K562 (cell line): ENCODE measurements around the gene LRP1B. TPM values are rescaled to one million over a fixed set of nuclear protein-coding genes. Genes with fewer than 3 reads are reported as not detected.

Source experiments
- ATAC-seq: fragments of 200-7000 bp; cut with Tn5 transposase; 3 replicates; pipeline ENCODE4 v1.9.1; 2020; ENCODE audit warnings: moderate library complexity
- BruUV-seq: library from RNA; stranded (reverse); fragments of 400-500 nt; replicated peaks from 2 replicates; lab custom pipeline; 2021; lab: Mats Ljungman, UMichigan
- CTCF ChIA-PET: fragments of 300-600 bp; formaldehyde crosslinking; extraction: SDS; loops from one replicate; lab custom pipeline; 2021; ENCODE audit warnings: low intra/inter-chr PET ratio; lab: Yijun Ruan, JAX
- POLR2A ChIA-PET: fragments of 300-600, 350-650 bp; sonication (Branson Sonifier 250); formaldehyde crosslinking; extraction: SDS; loops from one replicate; lab custom pipeline; 2021; ENCODE audit warnings: antibody characterized with exemption, inconsistent platforms; lab: Yijun Ruan, JAX
- DNase-seq, 4 experiments: peaks; one replicate each; pipeline versions ENCODE4 v3.0.0 to v3.0.0-alpha.2; 2011 to 2018; ENCODE audit warnings: low spot score in 3 of 4, mixed read lengths in 3 of 4; ENCODE audit errors: extremely low read depth in 1 of 4
- FAIRE-seq: peaks from 2 replicates; lab custom pipeline; 2011; peaks lifted over from hg19 to GRCh38; lab: Jason Lieb, UNC
- H2AFZ ChIP-seq: 2 replicates; pipeline ENCODE4 v1.6.0; 2011; ENCODE audit warnings: low read depth, low read length, control low read depth, inconsistent platforms
- H3K27ac ChIP-seq: fragments of 200-600 bp; 3 replicates; pipeline ENCODE4 v1.8.0; 2011; ENCODE audit warnings: low read depth, mild to moderate bottlenecking, control low read depth, inconsistent platforms, low read length, moderate library complexity, mixed read lengths; ENCODE audit errors: extremely low read depth
- H3K27me3 ChIP-seq, 2 experiments: fragments of 300-600 bp in 1 of 2; 2 replicates in 1 of 2; 3 replicates in 1 of 2; pipeline versions ENCODE4 v1.6.0 to v1.8.0; 2011; ENCODE audit warnings: inconsistent platforms in 2 of 2, low read length in 2 of 2, mild to moderate bottlenecking in 1 of 2, mixed read lengths in 1 of 2, moderate library complexity in 1 of 2; ENCODE audit not compliant: control insufficient read depth in 2 of 2, insufficient read depth in 2 of 2
- H3K36me3 ChIP-seq: fragments of 300-600 bp; 3 replicates; pipeline ENCODE4 v1.8.0; 2011; ENCODE audit warnings: mild to moderate bottlenecking, low read length, inconsistent platforms; ENCODE audit not compliant: control insufficient read depth, insufficient read depth
- H3K4me1 ChIP-seq, 2 experiments: fragments of 200-600 bp in 1 of 2; replicated peaks in 1 of 2; 2 replicates in 1 of 2; 3 replicates in 1 of 2; pipeline versions ENCODE4 v1.5.1 to v1.8.0; 2011; ENCODE audit warnings: inconsistent platforms in 2 of 2, low read length in 2 of 2, mild to moderate bottlenecking in 1 of 2, mixed read lengths in 1 of 2, moderate library complexity in 1 of 2; ENCODE audit not compliant: control insufficient read depth in 2 of 2, insufficient read depth in 2 of 2
- H3K4me2 ChIP-seq: 2 replicates; pipeline ENCODE4 v1.6.1; 2011; ENCODE audit warnings: low read length, control low read depth, inconsistent platforms, mixed read lengths; ENCODE audit not compliant: insufficient read depth
- H3K4me3 ChIP-seq: fragments of 200-600 bp; sonication (generic), shearing (Covaris generic); 2 replicates; pipeline ENCODE4 v1.5.1; 2016; ENCODE audit warnings: control low read depth, inconsistent platforms
- H3K79me2 ChIP-seq: fragments of 200-600 bp; 3 replicates; pipeline ENCODE4 v1.8.0; 2011; ENCODE audit warnings: low read length, inconsistent platforms; ENCODE audit not compliant: control insufficient read depth, insufficient read depth
- H3K9ac ChIP-seq, 2 experiments: 2 replicates each; pipeline versions ENCODE4 v1.6.0 to v1.6.1; 2011; ENCODE audit warnings: low read depth in 2 of 2, low read length in 2 of 2, control low read depth in 1 of 2, inconsistent platforms in 1 of 2, mild to moderate bottlenecking in 1 of 2, mixed read lengths in 1 of 2; ENCODE audit not compliant: insufficient read depth in 1 of 2
- H3K9me1 ChIP-seq: one replicate; pipeline ENCODE4 v1.6.0; 2011; ENCODE audit warnings: inconsistent platforms, mild to moderate bottlenecking, low read length, moderate library complexity; ENCODE audit not compliant: control insufficient read depth, insufficient read depth
- H3K9me3 ChIP-seq: replicated peaks from 2 replicates; pipeline ENCODE4 v1.5.1; 2011; ENCODE audit warnings: low read depth, low read length, inconsistent platforms; ENCODE audit not compliant: control insufficient read depth, insufficient read depth
- H4K20me1 ChIP-seq: replicated peaks from 2 replicates; pipeline ENCODE4 v1.6.1; 2011; ENCODE audit warnings: low read length, inconsistent platforms, mixed read lengths; ENCODE audit not compliant: control insufficient read depth, insufficient read depth
- CBFA2T3 ChIP-seq: fragments of 450-650 bp; IDR thresholded peaks from 2 replicates; pipeline ENCODE4 v1.6.1; 2017
- DDX20 ChIP-seq: fragments of 450-650 bp; IDR thresholded peaks from 2 replicates; pipeline ENCODE4 v1.6.1; 2016; ENCODE audit warnings: missing genetic modification characterization, low read depth, mild to moderate bottlenecking, missing compliant biosample characterization, moderate library complexity
- ETV1 ChIP-seq: fragments of 450-650 bp; conservative IDR thresholded peaks from 2 replicates; pipeline ENCODE4 v1.6.1; 2016; ENCODE audit warnings: missing genetic modification characterization, control low read depth, low read depth, missing compliant biosample characterization
- MCM2 ChIP-seq: fragments of 450-650 bp; IDR thresholded peaks from 2 replicates; pipeline ENCODE4 v1.6.1; 2017; ENCODE audit warnings: low read depth, mild to moderate bottlenecking
- NCOA1 ChIP-seq: fragments of 450-650 bp; IDR thresholded peaks from 2 replicates; pipeline ENCODE4 v1.6.1; 2016; ENCODE audit warnings: low read depth
- NEUROD1 ChIP-seq: fragments of 150-350 bp; IDR thresholded peaks from 2 replicates; pipeline ENCODE4 v1.6.1; 2014; ENCODE audit warnings: borderline replicate concordance, low read length, low read depth; ENCODE audit not compliant: partially characterized antibody
- NUFIP1 ChIP-seq: fragments of 450-650 bp; IDR thresholded peaks from 2 replicates; pipeline ENCODE4 v1.6.1; 2018; ENCODE audit not compliant: partially characterized antibody
- PTBP1 ChIP-seq: fragments of 200-400 bp; formaldehyde crosslinking; IDR thresholded peaks from 2 replicates; pipeline ENCODE4 v1.6.1; 2017; ENCODE audit warnings: low read depth, low read length
- SMARCB1 ChIP-seq: IDR thresholded peaks from 2 replicates; pipeline ENCODE4 v1.6.1; 2011; ENCODE audit warnings: improper control_type of control experiment, low read depth; ENCODE audit not compliant: insufficient read length
- SNAPC5 ChIP-seq: fragments of 250-450 bp; sonication (Bioruptor Pico); IDR thresholded peaks from 2 replicates; pipeline ENCODE4 v1.8.0; 2021; ENCODE audit warnings: moderate library complexity, mild to moderate bottlenecking, inconsistent platforms
- THRA ChIP-seq: fragments of 450-650 bp; IDR thresholded peaks from 2 replicates; pipeline ENCODE4 v1.6.1; 2017; ENCODE audit warnings: mild to moderate bottlenecking, moderate library complexity
- TOE1 ChIP-seq, 2 experiments: fragments of 450-650 bp in 1 of 2; sonication (generic) in 1 of 2; formaldehyde crosslinking in 1 of 2; IDR thresholded peaks; 2 replicates each; pipeline versions ENCODE4 v1.7.1 to v1.8.0; 2016 to 2022; ENCODE audit warnings: borderline replicate concordance in 2 of 2, mild to moderate bottlenecking in 2 of 2, antibody characterized with exemption in 1 of 2, inconsistent platforms in 1 of 2, low read depth in 1 of 2, missing genetic modification reagents in 1 of 2, moderate library complexity in 1 of 2
- YY1 ChIP-seq, 3 experiments: IDR thresholded peaks; 2 replicates each; pipeline ENCODE4 v1.6.1; 2011; ENCODE audit warnings: low read length in 2 of 3, mild to moderate bottlenecking in 2 of 3, moderate library complexity in 2 of 3, borderline replicate concordance in 1 of 3, control low read depth in 1 of 3, low read depth in 1 of 3; ENCODE audit not compliant: insufficient read depth in 3 of 3, insufficient replicate concordance in 2 of 3, control insufficient read depth in 1 of 3, insufficient read length in 1 of 3; ENCODE audit errors: extremely low read depth in 1 of 3
- ZNF134 ChIP-seq: fragments of 250-450 bp; sonication (Bioruptor Pico); conservative IDR thresholded peaks from 2 replicates; pipeline ENCODE4 v1.4.0; 2020
- ZNF280B ChIP-seq: fragments of 250-450 bp; sonication (Bioruptor Pico); IDR thresholded peaks from 2 replicates; pipeline ENCODE4 v1.5.1; 2021; ENCODE audit warnings: mild to moderate bottlenecking
- ZNF699 ChIP-seq: fragments of 250-450 bp; sonication (Bioruptor Pico); IDR thresholded peaks from 2 replicates; pipeline ENCODE4 v1.8.0; 2021; ENCODE audit warnings: mild to moderate bottlenecking, moderate library complexity; ENCODE audit not compliant: insufficient replicate concordance
- WGBS: fragments of 100-300 bp; shearing (Covaris generic); methylation state at CpG from one replicate; pipeline ENCODE4 v1.1.6; 2016; ENCODE audit warnings: low coverage, mixed read lengths; ENCODE audit not compliant: insufficient coverage; ENCODE audit errors: missing lambda C conversion rate; 5-methylcytosine and 5-hydroxymethylcytosine counted together
- in situ Hi-C: fragments of 300-500 bp; cut with MboI; formaldehyde crosslinking; loops from 4 replicates; pipeline ENCODE4 v1.15.0; 2018; ENCODE audit warnings: inconsistent platforms, mixed read lengths
- intact Hi-C: fragments of 100-400 bp; cut with micrococcal nuclease; formaldehyde crosslinking; loops from 2 replicates; pipeline ENCODE4 v1.14.2; 2022
- polyA plus RNA-seq, 8 experiments: library from polyadenylated mRNA; depleted of rRNA in 4 of 8; stranded (reverse) in 5 of 8; unstranded in 3 of 8; fragments of >200 nt; fragmentation: Nextera tagmentation in 2 of 8; fragmentation: Illumina TruSeq in 1 of 8; extraction: Ambion mirVana in 2 of 8; extraction: Trizol in 1 of 8; gene quantifications; 2 replicates each; pipeline versions ENCODE4 v1.2.1 to v1.2.3, GENCODE V29; 2011 to 2014; ENCODE audit warnings: inconsistent platforms in 1 of 8, missing spikeins in 1 of 8
- total RNA-seq, 7 experiments: library from RNA; depleted of rRNA in 6 of 7; stranded (reverse); fragments of >200 nt in 6 of 7; fragmentation: Illumina TruSeq in 2 of 7; extraction: Trizol in 2 of 7; gene quantifications; 2 replicates each; pipeline versions ENCODE4 v1.2.1 to v1.2.3, GENCODE V29; 2011 to 2021; ENCODE audit warnings: low replicate concordance in 1 of 7
- TF ChIP-seq, protein P1 (sequence below): sonication (generic); formaldehyde crosslinking; IDR thresholded peaks from 2 replicates; pipeline ENCODE4 v1.8.0; 2022; ENCODE audit warnings: mild to moderate bottlenecking, missing genetic modification reagents

Gene LRP1B
- total and polyA plus RNA-seq, 9 of the 15 experiments (the other 6 are each of a cell fraction or from before 2014, with no cell fraction given) = not detected

GRCh38 chr2:141475801-141476200, 655.0 kb downstream of the LRP1B start:
- no peak overlapping the region for H3K9ac ChIP-seq
- H2AFZ ChIP-seq = no peak overlapping the region
- no TSS peak for BruUV-seq
- H3K9me3 ChIP-seq = no peaks in the 10 kb centered on the region
- no peak for FAIRE-seq
- no peak overlapping the region for H3K4me3 ChIP-seq
- in situ Hi-C loops = no loop called here
- no peaks in the 10 kb centered on the region for H3K27me3 ChIP-seq
- TF ChIP-seq NCOA1 (no peak), SNAPC5 (CRISPR knock-in tag) (no peak), TOE1 (IDR thresholded peaks at IDR 0.05; ENCODE audit: borderline replicate concordance) (no peak), TOE1 (CRISPR knock-in tag; IDR thresholded peaks at IDR 0.05; ENCODE audit: borderline replicate concordance, low read depth) (no peak), ZNF699 (CRISPR knock-in tag) (no peak), MCM2 (no peak), ZNF280B (CRISPR knock-in tag) (no peak), NUFIP1 (no peak), ETV1 (tag) (no peak), CBFA2T3 (no peak), THRA (no peak), ZNF134 (no peak), DDX20 (tag) (no peak), PTBP1 (no peak), YY1 (IDR thresholded peaks at IDR 0.05; ENCODE audit: borderline replicate concordance in 1 of 3, control insufficient read depth in 1 of 3, extremely low read depth in 1 of 3, insufficient read depth in 3 of 3, insufficient read length in 1 of 3, insufficient replicate concordance in 2 of 3, low read depth in 1 of 3, low read length in 2 of 3) (no peak), NEUROD1 (no peak), SMARCB1 (no peak)
- TF ChIP-seq, protein P1, sequence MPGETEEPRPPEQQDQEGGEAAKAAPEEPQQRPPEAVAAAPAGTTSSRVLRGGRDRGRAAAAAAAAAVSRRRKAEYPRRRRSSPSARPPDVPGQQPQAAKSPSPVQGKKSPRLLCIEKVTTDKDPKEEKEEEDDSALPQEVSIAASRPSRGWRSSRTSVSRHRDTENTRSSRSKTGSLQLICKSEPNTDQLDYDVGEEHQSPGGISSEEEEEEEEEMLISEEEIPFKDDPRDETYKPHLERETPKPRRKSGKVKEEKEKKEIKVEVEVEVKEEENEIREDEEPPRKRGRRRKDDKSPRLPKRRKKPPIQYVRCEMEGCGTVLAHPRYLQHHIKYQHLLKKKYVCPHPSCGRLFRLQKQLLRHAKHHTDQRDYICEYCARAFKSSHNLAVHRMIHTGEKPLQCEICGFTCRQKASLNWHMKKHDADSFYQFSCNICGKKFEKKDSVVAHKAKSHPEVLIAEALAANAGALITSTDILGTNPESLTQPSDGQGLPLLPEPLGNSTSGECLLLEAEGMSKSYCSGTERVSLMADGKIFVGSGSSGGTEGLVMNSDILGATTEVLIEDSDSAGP = no peak
- intact Hi-C loops = no loop called here
- no peak overlapping the region for H3K27ac ChIP-seq
- WGBS = 0% methylated on average over 5 of the region's 6 CpGs
- no peak for DNase-seq
- CTCF ChIA-PET = no interaction called here
- H3K4me1 ChIP-seq = no peaks in the 10 kb centered on the region
- POLR2A ChIA-PET = no interaction called here
- no peak for ATAC-seq
- H4K20me1 ChIP-seq = no peaks in the 10 kb centered on the region
- no peak overlapping the region for H3K4me2 ChIP-seq
- H3K79me2 ChIP-seq = no peaks in the 10 kb centered on the region
- H3K36me3 ChIP-seq = no peaks in the 10 kb centered on the region
- no peaks in the 10 kb centered on the region for H3K9me1 ChIP-seq
